ENCODE measurements around the gene E2F6. TPM values are rescaled to one million over a fixed set of nuclear protein-coding genes. Genes with fewer than 3 reads are reported as not detected.

The E2F6 gene
- total and polyA plus RNA-seq, 2 of the 13 experiments (the other 11 are each of a cell fraction or from before 2014, with no cell fraction given) = 27.3 to 36.0 TPM

- no peak for TF ChIP-seq PLSCR1 (CRISPR knock-in tag; IDR thresholded peaks at IDR 0.05; ENCODE audit: borderline replicate concordance)
- no peak for TF ChIP-seq ZFP36L2 (CRISPR knock-in tag; IDR thresholded peaks at IDR 0.05)
- TF ChIP-seq ZNF33A (CRISPR knock-in tag; IDR thresholded peaks at IDR 0.05; ENCODE audit: borderline replicate concordance) = no peak
- TF ChIP-seq ATF7-NPFF (CRISPR knock-in tag; IDR thresholded peaks at IDR 0.05; ENCODE audit: low read depth) = no peak; the same call in 1 of the 2 replicates
- no peak for TF ChIP-seq NFAT5 (CRISPR knock-in tag; IDR thresholded peaks at IDR 0.05)
- no peak for TF ChIP-seq STAT5B (CRISPR knock-in tag; IDR thresholded peaks at IDR 0.05)
- TF ChIP-seq HNF4A (CRISPR knock-in tag; IDR thresholded peaks at IDR 0.05) = no peak
- no peak for TF ChIP-seq ATF2 (CRISPR knock-in tag; IDR thresholded peaks at IDR 0.05)
- TF ChIP-seq ZNF841 (CRISPR knock-in tag; IDR thresholded peaks at IDR 0.05; ENCODE audit: borderline replicate concordance) = no peak
- TF ChIP-seq ZNF12 (CRISPR knock-in tag; IDR thresholded peaks at IDR 0.05) = no peak
- no peak for TF ChIP-seq IKZF1 (IDR thresholded peaks at IDR 0.05)
- no peak for TF ChIP-seq ZNF549 (CRISPR knock-in tag; IDR thresholded peaks at IDR 0.05)
- no peak for TF ChIP-seq CCAR2 (optimal IDR thresholded peaks at IDR 0.05; ENCODE audit: low read depth, low read length)
- TF ChIP-seq ZNF766 (CRISPR knock-in tag; IDR thresholded peaks at IDR 0.05; ENCODE audit: borderline replicate concordance) = no peak
- no peak for TF ChIP-seq ZIK1 (CRISPR knock-in tag; IDR thresholded peaks at IDR 0.05; ENCODE audit: borderline replicate concordance, low read depth)
- TF ChIP-seq ZNF775 (CRISPR knock-in tag; IDR thresholded peaks at IDR 0.05; ENCODE audit: borderline replicate concordance) = no peak
- no peak for TF ChIP-seq RFX1 (IDR thresholded peaks at IDR 0.05)
- no peak; the same call in 1 of the 2 replicates for TF ChIP-seq ZSCAN20 (CRISPR knock-in tag; IDR thresholded peaks at IDR 0.05; ENCODE audit: borderline replicate concordance)
- peak; percentile 51; the same call in 1 of the 2 replicates for TF ChIP-seq RFX5 (IDR thresholded peaks at IDR 0.05; ENCODE audit: low read depth, low read length)
- TF ChIP-seq GTF2F1 (IDR thresholded peaks at IDR 0.05; ENCODE audit: low read length) = no peak
- no peak for TF ChIP-seq CREB3 (CRISPR knock-in tag; IDR thresholded peaks at IDR 0.05)
Observed at GRCh38 chr2:11482473-11483035, 16.6 kb upstream of the E2F6 start (continued).

All from HepG2 (cell line).